ENCODE data around the gene OSGIN1.

The OSGIN1 gene

DNA sequence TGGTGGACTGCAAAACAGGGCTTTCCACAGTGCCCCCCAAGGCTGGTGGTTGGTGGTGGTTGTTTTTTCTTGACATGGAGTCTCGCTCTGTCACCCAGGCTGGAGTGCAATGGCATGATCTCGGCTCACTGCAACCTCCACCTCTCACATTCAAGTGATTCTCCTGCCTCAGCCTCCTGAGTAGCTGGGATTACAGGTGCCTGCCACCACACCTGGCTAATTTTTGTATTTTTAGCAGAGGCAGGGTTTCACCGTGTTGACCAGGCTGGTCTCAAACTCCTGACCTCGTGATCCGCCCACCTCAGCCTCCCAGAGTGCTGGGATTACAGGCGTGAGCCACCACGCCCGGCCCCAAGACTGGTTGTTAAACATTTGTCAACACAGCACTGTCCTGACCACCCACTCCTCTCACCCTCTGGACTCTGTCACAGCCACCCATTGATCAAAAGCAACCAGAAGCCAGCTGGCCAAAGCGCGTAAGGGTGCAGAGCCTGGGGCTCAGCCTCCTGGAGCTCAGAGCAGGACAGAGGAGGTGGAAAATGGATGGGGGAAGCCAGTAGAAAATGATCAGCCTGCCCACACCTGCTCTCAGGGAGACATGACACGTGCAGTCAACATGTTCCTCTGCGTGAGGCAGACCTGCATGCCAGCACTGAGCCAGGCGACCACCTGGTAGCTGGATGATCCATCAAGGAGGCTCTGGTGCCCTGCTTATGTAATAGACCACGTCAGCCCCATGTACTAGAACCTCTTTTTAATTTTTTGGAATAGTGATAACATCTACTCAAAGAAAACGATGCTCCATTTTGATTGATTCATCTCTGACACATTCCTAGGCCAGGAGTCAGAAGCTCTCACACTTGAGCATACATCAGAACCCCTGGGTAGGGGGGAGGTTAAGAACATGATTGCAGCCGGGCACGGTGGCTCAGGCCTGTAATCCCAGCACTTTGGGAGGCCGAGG, 14.8 kb upstream of the OSGIN1 start:
- no peak overlapping the region for H3K4me3 ChIP-seq (ENCODE audit: low read length)
- H3K27me3 ChIP-seq (ENCODE audit: low read depth, low read length), result 0 out of 2 replicates have a peak, but pooled peaks cover 5% of the 10 kb centered on the region
- no peak overlapping the region for H2AFZ ChIP-seq (ENCODE audit: low read depth, low read length)
- no peaks in the 10 kb centered on the region for H3K36me3 ChIP-seq (replicated peaks; ENCODE audit: low read depth, low read length)
- H3K4me2 ChIP-seq (ENCODE audit: low read length), result no peak overlapping the region
- no peaks in the 10 kb centered on the region for H3K79me2 ChIP-seq (ENCODE audit: low read length)
- H3K9ac ChIP-seq (ENCODE audit: low read length), result no peak overlapping the region
- no peak overlapping the region for H3K27ac ChIP-seq (ENCODE audit: low read length)
- no peaks in the 10 kb centered on the region for H3K4me1 ChIP-seq (ENCODE audit: low read length)
- H4K20me1 ChIP-seq (ENCODE audit: insufficient read depth, low read length), result no peaks in the 10 kb centered on the region
- no peaks in the 10 kb centered on the region for H3K9me3 ChIP-seq (ENCODE audit: insufficient read depth, low read length)
- TF ChIP-seq EZH2phosphoT487 (IDR thresholded peaks at IDR 0.05; ENCODE audit: low read depth), result no peak
- TF ChIP-seq, protein P1, sequence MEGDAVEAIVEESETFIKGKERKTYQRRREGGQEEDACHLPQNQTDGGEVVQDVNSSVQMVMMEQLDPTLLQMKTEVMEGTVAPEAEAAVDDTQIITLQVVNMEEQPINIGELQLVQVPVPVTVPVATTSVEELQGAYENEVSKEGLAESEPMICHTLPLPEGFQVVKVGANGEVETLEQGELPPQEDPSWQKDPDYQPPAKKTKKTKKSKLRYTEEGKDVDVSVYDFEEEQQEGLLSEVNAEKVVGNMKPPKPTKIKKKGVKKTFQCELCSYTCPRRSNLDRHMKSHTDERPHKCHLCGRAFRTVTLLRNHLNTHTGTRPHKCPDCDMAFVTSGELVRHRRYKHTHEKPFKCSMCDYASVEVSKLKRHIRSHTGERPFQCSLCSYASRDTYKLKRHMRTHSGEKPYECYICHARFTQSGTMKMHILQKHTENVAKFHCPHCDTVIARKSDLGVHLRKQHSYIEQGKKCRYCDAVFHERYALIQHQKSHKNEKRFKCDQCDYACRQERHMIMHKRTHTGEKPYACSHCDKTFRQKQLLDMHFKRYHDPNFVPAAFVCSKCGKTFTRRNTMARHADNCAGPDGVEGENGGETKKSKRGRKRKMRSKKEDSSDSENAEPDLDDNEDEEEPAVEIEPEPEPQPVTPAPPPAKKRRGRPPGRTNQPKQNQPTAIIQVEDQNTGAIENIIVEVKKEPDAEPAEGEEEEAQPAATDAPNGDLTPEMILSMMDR (IDR thresholded peaks at IDR 0.05; ENCODE audit: low read depth, low read length), result no peak

DNA sequence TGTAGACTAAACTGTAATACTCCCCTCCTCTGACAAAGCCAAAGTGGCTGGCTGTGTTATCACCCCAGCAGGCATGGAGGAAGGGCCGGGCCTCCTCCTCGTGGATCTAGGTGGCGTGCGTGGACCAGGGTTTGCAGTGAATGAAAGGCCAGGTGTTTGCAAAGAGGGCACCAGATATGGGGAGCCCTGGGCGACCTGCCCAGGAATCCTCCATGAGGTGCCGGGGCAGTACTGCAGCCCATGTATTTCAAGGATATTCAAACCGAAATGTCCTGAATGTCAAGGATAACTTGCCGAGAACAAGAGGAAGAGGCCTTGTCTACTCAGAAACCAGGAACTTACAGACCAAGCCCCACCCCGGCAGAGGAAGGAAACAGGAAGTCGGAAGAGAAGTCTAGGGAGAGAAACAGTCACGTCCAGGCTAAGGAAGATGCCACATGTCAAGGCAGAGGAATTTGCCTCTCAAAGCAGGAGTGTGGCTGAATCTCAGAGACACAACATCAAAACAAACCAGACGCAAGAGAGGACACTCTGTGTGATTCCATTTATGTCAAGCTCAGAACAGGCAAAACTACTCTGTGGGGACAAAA, 13.7 kb upstream of the OSGIN1 start:
- H3K36me3 ChIP-seq (replicated peaks; ENCODE audit: low read depth, low read length), result no peaks in the 10 kb centered on the region
- TF ChIP-seq, protein P1 (IDR thresholded peaks at IDR 0.05; ENCODE audit: low read depth, low read length), result no peak
- TF ChIP-seq EZH2phosphoT487 (IDR thresholded peaks at IDR 0.05; ENCODE audit: low read depth), result no peak
- H3K79me2 ChIP-seq (ENCODE audit: low read length), result no peaks in the 10 kb centered on the region
- no peak overlapping the region for H2AFZ ChIP-seq (ENCODE audit: low read depth, low read length)
- no peak overlapping the region for H3K9ac ChIP-seq (ENCODE audit: low read length)
- no peak overlapping the region for H3K4me2 ChIP-seq (ENCODE audit: low read length)
- H3K9me3 ChIP-seq (ENCODE audit: insufficient read depth, low read length), result no peaks in the 10 kb centered on the region
- no peaks in the 10 kb centered on the region for H4K20me1 ChIP-seq (ENCODE audit: insufficient read depth, low read length)
- H3K27me3 ChIP-seq (ENCODE audit: low read depth, low read length), result 0 out of 2 replicates have a peak, but pooled peaks cover 5% of the 10 kb centered on the region
- H3K27ac ChIP-seq (ENCODE audit: low read length), result no peak overlapping the region
- no peaks in the 10 kb centered on the region for H3K4me1 ChIP-seq (ENCODE audit: low read length)
- H3K4me3 ChIP-seq (ENCODE audit: low read length), result no peak overlapping the region

DNA sequence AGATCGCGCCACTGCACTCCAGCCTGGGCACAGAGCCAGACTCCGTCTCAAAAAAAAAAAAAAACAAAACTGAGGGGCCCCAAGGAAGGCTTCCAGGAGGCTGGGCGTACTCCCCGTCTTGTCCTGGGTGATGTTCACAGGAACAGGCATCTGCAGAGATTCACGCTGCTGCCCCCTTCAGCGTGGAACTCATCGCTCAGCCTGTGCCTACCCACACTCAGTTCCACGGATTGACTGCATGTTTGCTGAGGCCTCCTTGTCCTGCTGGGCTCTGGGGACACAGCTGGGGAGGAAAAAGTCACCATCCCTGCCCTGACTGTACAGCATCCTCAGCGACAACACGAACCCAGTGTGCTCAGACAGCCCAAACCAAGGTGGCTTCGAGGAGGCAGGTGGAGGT, 12.9 kb upstream of the OSGIN1 start:
- no peaks in the 10 kb centered on the region for H3K4me1 ChIP-seq (ENCODE audit: low read length)
- TF ChIP-seq EZH2phosphoT487 (IDR thresholded peaks at IDR 0.05; ENCODE audit: low read depth), result no peak
- TF ChIP-seq, protein P1 (IDR thresholded peaks at IDR 0.05; ENCODE audit: low read depth, low read length), result no peak
- H3K36me3 ChIP-seq (replicated peaks; ENCODE audit: low read depth, low read length), result no peaks in the 10 kb centered on the region
- H3K27ac ChIP-seq (ENCODE audit: low read length), result no peak overlapping the region
- H2AFZ ChIP-seq (ENCODE audit: low read depth, low read length), result no peak overlapping the region
- no peak overlapping the region for H3K9ac ChIP-seq (ENCODE audit: low read length)
- no peaks in the 10 kb centered on the region for H3K79me2 ChIP-seq (ENCODE audit: low read length)
- H3K9me3 ChIP-seq (ENCODE audit: insufficient read depth, low read length), result no peaks in the 10 kb centered on the region
- no peak overlapping the region for H3K4me2 ChIP-seq (ENCODE audit: low read length)
- no peaks in the 10 kb centered on the region for H4K20me1 ChIP-seq (ENCODE audit: insufficient read depth, low read length)
- H3K4me3 ChIP-seq (ENCODE audit: low read length), result no peak overlapping the region
- 0 out of 2 replicates have a peak, but pooled peaks cover 5% of the 10 kb centered on the region for H3K27me3 ChIP-seq (ENCODE audit: low read depth, low read length)
